Stimulated activated CD4-positive, alpha-beta T cell treated with anti-CD3 and anti-CD28 coated beads, Interleukin-4, amount 100 ng/mL, for 1 hour (primary cell): Measurements from ENCODE around the gene KIR2DL3.

Experiments used
- DNase-seq: peaks from one replicate; pipeline ENCODE4 v3.0.0-alpha.2; 2020

Gene KIR2DL3

DNA sequence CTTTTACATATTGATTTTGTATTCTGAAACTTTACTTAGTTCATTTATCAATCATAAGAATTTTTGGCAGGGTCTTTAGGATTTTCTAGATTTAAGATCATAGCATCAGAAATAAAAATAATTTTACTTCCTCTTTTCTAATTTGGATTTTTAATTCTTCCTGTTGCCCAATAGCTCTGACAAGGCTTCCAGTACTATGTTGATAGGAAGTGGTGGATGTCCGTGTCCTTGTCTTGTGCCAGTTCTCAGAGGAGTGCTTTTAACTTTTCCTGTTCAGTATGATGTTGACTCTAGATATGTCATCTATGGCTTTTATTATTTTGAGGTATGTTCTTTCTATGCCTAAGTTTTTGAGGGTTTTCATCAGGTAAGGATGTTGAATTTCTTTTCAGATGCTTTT is 57.4 kb downstream of the KIR2DL3 start:
- no peak for DNase-seq
